Neural cell (in vitro differentiated cells): Measurements from ENCODE around the gene GRM5. TPM values are rescaled to one million over a fixed set of nuclear protein-coding genes. Genes with fewer than 3 reads are reported as not detected.

Experiments used
- H2AFZ ChIP-seq: fragments of 200-600, 300-800 bp; sonication (generic), shearing (Covaris generic); 2 replicates; pipeline ENCODE4 v1.6.0; 2014; ENCODE audit warnings: low read depth, mild to moderate bottlenecking, antibody characterized with exemption, low read length, moderate library complexity
- H3F3A ChIP-seq: fragments of 200-600 bp; shearing (Covaris generic); 2 replicates; pipeline ENCODE4 v1.6.1; 2016; ENCODE audit warnings: mild to moderate bottlenecking, moderate library complexity, mixed read lengths, antibody characterized with exemption, low read length; ENCODE audit not compliant: insufficient read depth, poor library complexity, severe bottlenecking
- H3K27ac ChIP-seq: fragments of 200-600, 300-800 bp; sonication (generic), shearing (Covaris generic); 2 replicates; pipeline ENCODE4 v1.5.1; 2014; ENCODE audit warnings: mild to moderate bottlenecking, low read length, moderate library complexity
- H3K27me3 ChIP-seq: fragments of 300-800, 200-600 bp; sonication (generic), shearing (Covaris generic); 2 replicates; pipeline ENCODE4 v1.6.0; 2014; ENCODE audit warnings: mild to moderate bottlenecking, low read depth, low read length, moderate library complexity; ENCODE audit not compliant: insufficient read depth
- H3K36me3 ChIP-seq: fragments of 300-800, 200-600 bp; sonication (generic), shearing (Covaris generic); 2 replicates; pipeline ENCODE4 v1.5.1; 2014; ENCODE audit warnings: mild to moderate bottlenecking, antibody characterized with exemption, low read length, moderate library complexity; ENCODE audit not compliant: insufficient read depth
- H3K4me2 ChIP-seq: fragments of 300-800, 200-600 bp; sonication (generic), shearing (Covaris generic); 2 replicates; pipeline ENCODE4 v1.6.0; 2014; ENCODE audit warnings: mild to moderate bottlenecking, low read length
- H3K4me3 ChIP-seq: fragments of 300-800, 200-600 bp; sonication (generic), shearing (Covaris generic); 2 replicates; pipeline ENCODE4 v1.5.1; 2014; ENCODE audit warnings: mild to moderate bottlenecking, low read length, moderate library complexity
- H3K79me2 ChIP-seq: fragments of 200-600 bp; shearing (Covaris generic); replicated peaks from 2 replicates; pipeline ENCODE4 v1.6.0; 2014; ENCODE audit warnings: mild to moderate bottlenecking, low read length, moderate library complexity; ENCODE audit not compliant: insufficient read depth
- H3K9ac ChIP-seq: fragments of 300-800, 200-600 bp; sonication (generic), shearing (Covaris generic); 2 replicates; pipeline ENCODE4 v1.6.1; 2016; ENCODE audit warnings: mild to moderate bottlenecking, low read length, mixed read lengths
- H3K9me2 ChIP-seq: fragments of 200-600 bp; shearing (Covaris generic); 2 replicates; pipeline ENCODE4 v1.6.1; 2016; ENCODE audit warnings: mild to moderate bottlenecking, low read length, mixed read lengths; ENCODE audit not compliant: insufficient read depth
- H3K9me3 ChIP-seq: fragments of 200-600, 300-800 bp; sonication (generic), shearing (Covaris generic); 2 replicates; pipeline ENCODE4 v1.6.1; 2016; ENCODE audit warnings: mild to moderate bottlenecking, mixed run types, low read length, moderate library complexity, mixed read lengths
- H4K20me1 ChIP-seq: fragments of 200-600 bp; shearing (Covaris generic); 2 replicates; pipeline ENCODE4 v1.6.1; 2016; ENCODE audit warnings: mild to moderate bottlenecking, mixed run types; ENCODE audit not compliant: insufficient read depth
- EZH2 ChIP-seq: fragments of 200-600, 300-800 bp; shearing (Covaris generic), sonication (generic); IDR thresholded peaks from 2 replicates; pipeline ENCODE4 v1.6.1; 2014; ENCODE audit warnings: antibody characterized with exemption, low read length, borderline replicate concordance, mild to moderate bottlenecking; ENCODE audit not compliant: insufficient read depth, poor library complexity, severe bottlenecking
- MXI1 ChIP-seq: fragments of 450-650 bp; conservative IDR thresholded peaks from 2 replicates; pipeline ENCODE4 v1.6.1; 2014; ENCODE audit warnings: antibody characterized with exemption, mild to moderate bottlenecking; ENCODE audit not compliant: poor library complexity, severe bottlenecking
- POLR2AphosphoS5 ChIP-seq: IDR thresholded peaks from 2 replicates; pipeline ENCODE4 v1.6.1; 2012
- RAD21 ChIP-seq: fragments of 450-650 bp; conservative IDR thresholded peaks from 2 replicates; pipeline ENCODE4 v1.6.1; 2014; ENCODE audit warnings: antibody characterized with exemption, mild to moderate bottlenecking, moderate library complexity
- SMC3 ChIP-seq: fragments of 450-650 bp; conservative IDR thresholded peaks from 2 replicates; pipeline ENCODE4 v1.6.1; 2014; ENCODE audit warnings: antibody characterized with exemption, mild to moderate bottlenecking, moderate library complexity; ENCODE audit not compliant: poor library complexity
- TAF1 ChIP-seq: IDR thresholded peaks from 2 replicates; pipeline ENCODE4 v1.6.1; 2012; ENCODE audit warnings: low read depth
- polyA plus RNA-seq: library from polyadenylated mRNA; depleted of rRNA; stranded (reverse); fragments of >200 nt; gene quantifications from 2 replicates; pipeline ENCODE4 v1.2.3, GENCODE V29; 2014
- TF ChIP-seq, protein P1 (sequence below): fragments of 450-650 bp; IDR thresholded peaks from 2 replicates; pipeline ENCODE4 v1.5.1; 2014; ENCODE audit warnings: antibody characterized with exemption, mild to moderate bottlenecking, moderate library complexity; ENCODE audit not compliant: poor library complexity, severe bottlenecking
- TF ChIP-seq, protein P2 (sequence below): IDR thresholded peaks from 2 replicates; pipeline ENCODE4 v1.6.1; 2012; ENCODE audit warnings: borderline replicate concordance

Gene GRM5
- polyA plus RNA-seq, 1 donor from 2014 or later, result 11.8 TPM

DNA sequence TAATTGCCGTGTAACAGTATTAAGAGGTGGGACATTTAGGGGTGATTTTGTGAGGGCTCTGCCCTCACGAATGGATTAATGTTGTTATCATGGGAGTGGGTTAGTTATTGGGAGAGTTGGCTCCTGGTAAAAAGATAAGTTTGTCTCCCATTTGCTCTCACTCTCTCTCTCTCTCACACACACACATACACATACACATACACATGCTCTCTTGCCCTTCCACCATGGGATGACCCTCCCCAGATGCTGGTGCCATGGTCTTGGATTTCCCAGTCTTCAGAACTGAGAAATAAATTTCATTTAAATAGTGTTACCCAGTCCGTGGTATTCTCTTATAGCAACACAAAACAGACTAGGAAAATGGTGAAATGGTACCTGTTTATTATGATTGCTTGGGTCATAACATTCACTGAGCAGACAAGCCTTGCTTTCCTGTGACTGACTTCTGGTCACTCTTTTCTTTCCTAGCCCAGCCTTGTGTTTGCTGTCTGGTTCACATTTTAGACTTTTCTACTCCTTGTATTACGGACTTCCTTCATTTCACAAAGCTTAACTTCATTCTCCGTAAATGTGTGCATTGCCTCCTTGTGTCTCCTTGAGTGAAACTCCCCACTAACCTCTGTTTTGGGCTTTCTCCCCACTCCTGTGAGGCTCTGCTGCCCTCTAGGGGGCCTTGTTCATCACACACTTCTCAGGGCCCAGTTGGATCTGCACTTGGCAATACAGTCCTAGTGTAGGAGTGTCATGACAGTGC lies 521.7 kb downstream of the GRM5 start:
- H3K9ac ChIP-seq, result no peak overlapping the region
- H2AFZ ChIP-seq, result no peak overlapping the region

DNA sequence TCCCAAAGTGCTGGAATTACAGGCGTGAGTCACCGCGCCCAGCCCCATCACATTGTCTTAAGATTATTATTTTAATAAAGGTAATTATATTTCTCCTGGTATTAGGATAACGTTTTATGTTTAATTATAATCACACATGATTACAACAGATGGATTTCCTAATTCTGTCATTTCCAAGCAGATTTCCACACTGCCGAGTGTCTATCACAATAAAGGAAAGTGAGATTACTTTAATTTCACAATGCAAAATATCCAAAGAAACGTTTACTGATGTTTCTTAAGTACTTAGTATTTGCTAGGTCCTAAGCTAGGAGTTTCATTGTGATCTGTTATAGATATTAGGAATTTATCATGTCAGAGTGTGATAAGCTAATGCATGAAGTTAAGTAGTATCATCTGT lies 524.8 kb downstream of the GRM5 start:
- no peaks in the 10 kb centered on the region for H4K20me1 ChIP-seq
- H3K27me3 ChIP-seq, result no peaks in the 10 kb centered on the region
- no peaks in the 10 kb centered on the region for H3K9me3 ChIP-seq

More for the DNA sequence above, 521.7 kb downstream of the GRM5 start:
- H3K9me2 ChIP-seq, result no peaks in the 10 kb centered on the region
- no peaks in the 10 kb centered on the region for H4K20me1 ChIP-seq
- H3K4me3 ChIP-seq, result no peak overlapping the region
- H3K9me3 ChIP-seq, result no peaks in the 10 kb centered on the region
- H3F3A ChIP-seq, result no peaks in the 10 kb centered on the region
- no peak overlapping the region for H3K27ac ChIP-seq
- H3K36me3 ChIP-seq, result no peaks in the 10 kb centered on the region
- H3K79me2 ChIP-seq, result no peaks in the 10 kb centered on the region
- TF ChIP-seq, protein P1, sequence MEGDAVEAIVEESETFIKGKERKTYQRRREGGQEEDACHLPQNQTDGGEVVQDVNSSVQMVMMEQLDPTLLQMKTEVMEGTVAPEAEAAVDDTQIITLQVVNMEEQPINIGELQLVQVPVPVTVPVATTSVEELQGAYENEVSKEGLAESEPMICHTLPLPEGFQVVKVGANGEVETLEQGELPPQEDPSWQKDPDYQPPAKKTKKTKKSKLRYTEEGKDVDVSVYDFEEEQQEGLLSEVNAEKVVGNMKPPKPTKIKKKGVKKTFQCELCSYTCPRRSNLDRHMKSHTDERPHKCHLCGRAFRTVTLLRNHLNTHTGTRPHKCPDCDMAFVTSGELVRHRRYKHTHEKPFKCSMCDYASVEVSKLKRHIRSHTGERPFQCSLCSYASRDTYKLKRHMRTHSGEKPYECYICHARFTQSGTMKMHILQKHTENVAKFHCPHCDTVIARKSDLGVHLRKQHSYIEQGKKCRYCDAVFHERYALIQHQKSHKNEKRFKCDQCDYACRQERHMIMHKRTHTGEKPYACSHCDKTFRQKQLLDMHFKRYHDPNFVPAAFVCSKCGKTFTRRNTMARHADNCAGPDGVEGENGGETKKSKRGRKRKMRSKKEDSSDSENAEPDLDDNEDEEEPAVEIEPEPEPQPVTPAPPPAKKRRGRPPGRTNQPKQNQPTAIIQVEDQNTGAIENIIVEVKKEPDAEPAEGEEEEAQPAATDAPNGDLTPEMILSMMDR, result peak; percentile 91
- TF ChIP-seq RAD21 (peak; percentile 95), MXI1 (no peak), TAF1 (no peak), SMC3 (peak; percentile 94), POLR2AphosphoS5 (no peak)
- TF ChIP-seq, protein P2, sequence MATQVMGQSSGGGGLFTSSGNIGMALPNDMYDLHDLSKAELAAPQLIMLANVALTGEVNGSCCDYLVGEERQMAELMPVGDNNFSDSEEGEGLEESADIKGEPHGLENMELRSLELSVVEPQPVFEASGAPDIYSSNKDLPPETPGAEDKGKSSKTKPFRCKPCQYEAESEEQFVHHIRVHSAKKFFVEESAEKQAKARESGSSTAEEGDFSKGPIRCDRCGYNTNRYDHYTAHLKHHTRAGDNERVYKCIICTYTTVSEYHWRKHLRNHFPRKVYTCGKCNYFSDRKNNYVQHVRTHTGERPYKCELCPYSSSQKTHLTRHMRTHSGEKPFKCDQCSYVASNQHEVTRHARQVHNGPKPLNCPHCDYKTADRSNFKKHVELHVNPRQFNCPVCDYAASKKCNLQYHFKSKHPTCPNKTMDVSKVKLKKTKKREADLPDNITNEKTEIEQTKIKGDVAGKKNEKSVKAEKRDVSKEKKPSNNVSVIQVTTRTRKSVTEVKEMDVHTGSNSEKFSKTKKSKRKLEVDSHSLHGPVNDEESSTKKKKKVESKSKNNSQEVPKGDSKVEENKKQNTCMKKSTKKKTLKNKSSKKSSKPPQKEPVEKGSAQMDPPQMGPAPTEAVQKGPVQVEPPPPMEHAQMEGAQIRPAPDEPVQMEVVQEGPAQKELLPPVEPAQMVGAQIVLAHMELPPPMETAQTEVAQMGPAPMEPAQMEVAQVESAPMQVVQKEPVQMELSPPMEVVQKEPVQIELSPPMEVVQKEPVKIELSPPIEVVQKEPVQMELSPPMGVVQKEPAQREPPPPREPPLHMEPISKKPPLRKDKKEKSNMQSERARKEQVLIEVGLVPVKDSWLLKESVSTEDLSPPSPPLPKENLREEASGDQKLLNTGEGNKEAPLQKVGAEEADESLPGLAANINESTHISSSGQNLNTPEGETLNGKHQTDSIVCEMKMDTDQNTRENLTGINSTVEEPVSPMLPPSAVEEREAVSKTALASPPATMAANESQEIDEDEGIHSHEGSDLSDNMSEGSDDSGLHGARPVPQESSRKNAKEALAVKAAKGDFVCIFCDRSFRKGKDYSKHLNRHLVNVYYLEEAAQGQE, result no peak
- H3K27me3 ChIP-seq, result no peaks in the 10 kb centered on the region
- no peak overlapping the region for H3K4me2 ChIP-seq

More for the DNA sequence above, 524.8 kb downstream of the GRM5 start:
- H3K9ac ChIP-seq, result no peak overlapping the region
- H3K36me3 ChIP-seq, result no peaks in the 10 kb centered on the region
- H2AFZ ChIP-seq, result no peak overlapping the region
- H3K4me3 ChIP-seq, result no peak overlapping the region
- TF ChIP-seq RAD21 (no peak), POLR2AphosphoS5 (no peak), EZH2 (no peak), SMC3 (no peak), TAF1 (no peak)
- TF ChIP-seq, protein P1, result no peak
- no peaks in the 10 kb centered on the region for H3K79me2 ChIP-seq
- no peak overlapping the region for H3K4me2 ChIP-seq
- no peaks in the 10 kb centered on the region for H3K9me2 ChIP-seq
- no peaks in the 10 kb centered on the region for H3F3A ChIP-seq
- no peak overlapping the region for H3K27ac ChIP-seq
